NB4 (cell line): ENCODE results near the gene APOC4.

Source experiments
- CTCF ChIP-seq: IDR thresholded peaks from one replicate; pipeline ENCODE4 v1.5.1; 2012; ENCODE audit warnings: low read depth, low read length
- MAX ChIP-seq: IDR thresholded peaks from 2 replicates; pipeline ENCODE4 v1.6.1; 2011; ENCODE audit warnings: low read depth, low read length

- TF ChIP-seq MAX, result no peak
- TF ChIP-seq CTCF, result no peak
Measured at GRCh38 chr19:44959691-44960090, 17.7 kb downstream of the APOC4 start.
